Stimulated activated naive B cell treated with anti-CD40 and anti-IgM and Interleukin-4, amounts not matched to agents 10 μg/mL and 1 μg/mL and 100 μg/mL, for 72 hours (primary cell): ENCODE data around the gene TAF3.
"Not testable (repeated sequence)": the region's sequence is repeated elsewhere in the genome, so short reads cannot be mapped to it uniquely, and the experiment has no call there.

Source experiments
- ATAC-seq, 2 donors: fragments of 150-1000 bp; cut with Tn5 transposase; replicated peaks; 2 replicates each; pipeline ENCODE4 v1.10.0; 2021; ENCODE audit warnings: moderate library complexity in 1 of 2
- DNase-seq: peaks from one replicate; pipeline ENCODE4 v3.0.0; 2021
- H3K27ac Mint-ChIP-seq: one replicate; pipeline ENCODE4 v1.8.0; 2022; ENCODE audit warnings: mild to moderate bottlenecking, mixed read lengths
- H3K27me3 Mint-ChIP-seq, 2 donors: one replicate each; pipeline ENCODE4 v1.8.0; 2022; ENCODE audit warnings: mixed read lengths in 2 of 2
- H3K36me3 Mint-ChIP-seq, 2 donors: one replicate each; pipeline ENCODE4 v1.8.0; 2022; ENCODE audit warnings: mixed read lengths in 2 of 2, mild to moderate bottlenecking in 1 of 2
- H3K4me1 Mint-ChIP-seq, 2 donors: one replicate each; pipeline ENCODE4 v1.8.0; 2022; ENCODE audit warnings: mixed read lengths in 2 of 2, mild to moderate bottlenecking in 1 of 2
- H3K4me3 Mint-ChIP-seq, 2 donors: one replicate each; pipeline ENCODE4 v1.8.0; 2022; ENCODE audit warnings: mild to moderate bottlenecking in 2 of 2, mixed read lengths in 2 of 2, moderate library complexity in 1 of 2
- H3K9me3 Mint-ChIP-seq, 2 donors: one replicate each; pipeline ENCODE4 v1.8.0; 2022; ENCODE audit warnings: mixed read lengths in 2 of 2, mild to moderate bottlenecking in 1 of 2

Gene TAF3

DNA sequence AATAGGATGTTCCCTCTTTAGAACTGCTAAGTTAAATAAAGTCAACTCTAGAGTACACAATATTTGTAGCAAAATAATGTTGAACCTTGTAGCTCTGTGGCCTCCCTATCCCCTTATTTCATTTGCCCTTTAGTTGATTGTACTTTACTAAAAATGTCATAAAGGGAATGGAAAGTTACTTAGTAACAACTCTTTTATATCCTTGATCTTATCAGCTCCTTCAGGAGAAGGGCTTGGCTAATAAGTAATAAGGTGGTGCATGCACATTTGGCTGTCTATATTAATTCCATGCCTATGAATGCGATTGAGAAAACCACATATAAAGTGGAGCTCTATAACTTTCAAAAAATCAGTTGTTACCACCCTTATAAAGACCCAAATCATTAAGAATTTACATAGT lies 194.7 kb downstream of the TAF3 start:
- DNase-seq, result no peak
- H3K36me3 Mint-ChIP-seq, result peaks cover 27 to 55% of the 10 kb centered on the region in 2 donors
- no peaks in the 10 kb centered on the region for H3K27me3 Mint-ChIP-seq
- no peak overlapping the region for H3K4me3 Mint-ChIP-seq
- no peaks in the 10 kb centered on the region for H3K4me1 Mint-ChIP-seq
- H3K27ac Mint-ChIP-seq, result no peak overlapping the region
- no peaks in the 10 kb centered on the region for H3K9me3 Mint-ChIP-seq
- ATAC-seq, result no peak

DNA sequence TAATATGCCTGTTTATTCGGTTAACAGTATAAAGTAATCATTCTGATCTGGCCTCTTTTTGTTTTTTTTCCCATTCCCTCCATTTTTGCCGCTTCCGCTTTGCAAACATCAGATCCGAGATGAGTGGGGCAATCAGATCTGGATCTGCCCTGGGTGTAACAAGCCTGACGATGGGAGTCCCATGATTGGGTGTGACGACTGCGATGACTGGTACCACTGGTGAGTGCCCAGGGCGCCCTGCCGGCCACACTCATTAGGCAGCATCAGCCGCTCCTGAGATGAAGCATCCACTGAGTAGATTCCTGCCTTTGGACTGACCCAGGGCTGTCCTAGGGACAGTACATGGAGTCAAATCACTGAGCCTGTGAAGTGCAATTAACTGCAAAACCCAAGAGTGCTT lies 195.3 kb downstream of the TAF3 start:
- ATAC-seq, result no peak

DNA sequence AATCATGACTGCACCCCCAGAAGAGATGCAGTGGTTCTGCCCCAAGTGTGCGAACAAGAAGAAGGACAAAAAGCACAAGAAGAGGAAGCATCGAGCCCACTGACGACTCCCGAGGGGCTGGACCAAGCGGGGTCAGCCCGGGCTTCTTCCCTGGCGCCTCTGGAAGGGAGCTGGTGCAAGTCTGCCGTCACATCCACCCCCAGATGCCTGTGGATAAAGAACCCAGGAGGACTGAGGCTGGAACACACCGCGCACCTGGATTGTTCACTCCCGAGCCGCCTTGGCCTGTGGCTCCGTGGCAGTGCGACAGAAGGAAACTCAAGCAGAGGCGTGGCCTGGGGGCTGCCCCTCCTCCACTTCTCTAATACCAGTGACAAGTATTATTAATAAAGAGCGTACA lies 196.3 kb downstream of the TAF3 start:
- H3K9me3 Mint-ChIP-seq, result no peaks in the 10 kb centered on the region
- no peak overlapping the region for H3K27ac Mint-ChIP-seq
- H3K4me3 Mint-ChIP-seq, result no peak overlapping the region
- H3K4me1 Mint-ChIP-seq, result no peaks in the 10 kb centered on the region
- ATAC-seq, result no peak
- no peak for DNase-seq
- H3K36me3 Mint-ChIP-seq, result peaks cover 22 to 45% of the 10 kb centered on the region in 2 donors
- H3K27me3 Mint-ChIP-seq, result no peaks in the 10 kb centered on the region

More for the DNA sequence above, 195.3 kb downstream of the TAF3 start:
- Mint-ChIP-seq H3K27ac (no peak overlapping the region), H3K9me3 (no peaks in the 10 kb centered on the region), H3K4me3 (no peak overlapping the region), H3K36me3 (peaks cover 27 to 53% of the 10 kb centered on the region in 2 donors), H3K4me1 (no peaks in the 10 kb centered on the region), H3K27me3 (no peaks in the 10 kb centered on the region)
- no peak for DNase-seq

DNA sequence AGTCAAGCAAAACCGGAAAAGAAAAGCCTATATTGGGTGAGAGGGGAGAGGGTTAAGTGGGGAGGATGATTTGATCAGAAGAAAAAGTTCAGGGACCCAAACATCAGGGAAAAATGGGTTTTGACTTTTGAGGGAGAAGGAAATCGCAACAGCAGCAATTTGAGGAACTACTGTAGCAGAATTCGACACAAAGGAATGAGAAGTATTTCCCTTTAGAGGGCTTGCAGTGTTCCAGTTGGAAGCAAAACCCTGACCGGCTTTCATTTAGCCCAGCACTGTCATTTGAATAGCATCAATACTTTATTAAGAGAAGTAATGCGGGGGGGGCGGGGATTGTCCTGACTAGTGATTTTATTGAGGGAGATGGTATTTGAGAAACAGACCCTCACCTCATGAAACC lies 199.0 kb downstream of the TAF3 start:
- Mint-ChIP-seq H3K9me3 (no peaks in the 10 kb centered on the region), H3K4me3 (no peak overlapping the region), H3K36me3 (peaks cover 14 to 29% of the 10 kb centered on the region in 2 donors), H3K27me3 (peaks cover 0 to 4% of the 10 kb centered on the region in 2 donors), H3K4me1 (no peaks in the 10 kb centered on the region), H3K27ac (no peak overlapping the region)
- DNase-seq (no peak), ATAC-seq (no peak)

DNA sequence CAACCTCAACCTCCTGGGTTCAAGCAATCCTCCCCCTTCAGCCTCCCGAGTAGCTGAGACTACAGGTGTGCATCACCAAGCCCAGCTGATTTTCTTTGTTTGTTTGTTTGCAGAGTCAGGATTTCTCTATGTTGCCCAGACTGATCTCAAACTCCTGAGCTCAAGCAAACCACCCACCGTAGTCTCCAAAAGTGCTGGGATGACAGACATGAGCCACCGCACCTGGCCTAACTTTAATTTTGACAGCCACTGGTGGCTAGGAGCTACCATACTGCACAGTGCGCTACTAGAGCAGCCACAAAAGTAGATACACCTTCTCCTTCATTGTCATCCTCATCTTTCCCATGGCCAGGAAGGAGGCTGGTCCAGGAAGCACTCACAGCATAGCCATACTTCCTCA lies 205.0 kb downstream of the TAF3 start:
- H3K4me1 Mint-ChIP-seq, result peaks cover 4 to 8% of the 10 kb centered on the region in 2 donors
- H3K36me3 Mint-ChIP-seq, result no peaks in the 10 kb centered on the region
- ATAC-seq (no peak), DNase-seq (no peak)
- H3K27me3 Mint-ChIP-seq, result peaks cover 17 to 33% of the 10 kb centered on the region in 2 donors
- no peak overlapping the region for H3K27ac Mint-ChIP-seq
- H3K9me3 Mint-ChIP-seq, result no peaks in the 10 kb centered on the region
- no peak overlapping the region for H3K4me3 Mint-ChIP-seq

DNA sequence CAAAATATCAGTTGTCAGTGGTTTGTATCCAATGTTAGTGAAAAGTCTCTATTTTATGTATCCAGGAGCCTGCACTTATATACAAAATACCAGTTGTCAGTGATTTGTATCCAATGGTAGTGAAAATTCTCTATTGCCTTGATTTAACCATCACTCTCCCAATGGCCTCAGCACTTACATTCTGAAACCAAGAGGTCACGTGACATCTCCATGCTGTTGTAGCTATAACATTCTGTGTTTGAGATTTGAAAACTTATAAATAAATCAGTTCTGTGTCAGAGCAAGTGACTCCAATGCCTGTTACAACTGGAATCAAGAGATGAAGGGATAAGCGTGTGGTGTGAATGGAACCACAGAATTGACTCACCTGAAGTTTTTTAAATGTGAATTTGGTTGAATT lies 205.5 kb downstream of the TAF3 start:
- H3K36me3 Mint-ChIP-seq, result no peaks in the 10 kb centered on the region
- no peak for ATAC-seq
- H3K27me3 Mint-ChIP-seq, result peaks cover 21 to 33% of the 10 kb centered on the region in 2 donors
- H3K4me1 Mint-ChIP-seq, result peaks cover 4 to 8% of the 10 kb centered on the region in 2 donors
- no peaks in the 10 kb centered on the region for H3K9me3 Mint-ChIP-seq
- H3K4me3 Mint-ChIP-seq, result no peak overlapping the region
- DNase-seq, result no peak
- H3K27ac Mint-ChIP-seq, result no peak overlapping the region

DNA sequence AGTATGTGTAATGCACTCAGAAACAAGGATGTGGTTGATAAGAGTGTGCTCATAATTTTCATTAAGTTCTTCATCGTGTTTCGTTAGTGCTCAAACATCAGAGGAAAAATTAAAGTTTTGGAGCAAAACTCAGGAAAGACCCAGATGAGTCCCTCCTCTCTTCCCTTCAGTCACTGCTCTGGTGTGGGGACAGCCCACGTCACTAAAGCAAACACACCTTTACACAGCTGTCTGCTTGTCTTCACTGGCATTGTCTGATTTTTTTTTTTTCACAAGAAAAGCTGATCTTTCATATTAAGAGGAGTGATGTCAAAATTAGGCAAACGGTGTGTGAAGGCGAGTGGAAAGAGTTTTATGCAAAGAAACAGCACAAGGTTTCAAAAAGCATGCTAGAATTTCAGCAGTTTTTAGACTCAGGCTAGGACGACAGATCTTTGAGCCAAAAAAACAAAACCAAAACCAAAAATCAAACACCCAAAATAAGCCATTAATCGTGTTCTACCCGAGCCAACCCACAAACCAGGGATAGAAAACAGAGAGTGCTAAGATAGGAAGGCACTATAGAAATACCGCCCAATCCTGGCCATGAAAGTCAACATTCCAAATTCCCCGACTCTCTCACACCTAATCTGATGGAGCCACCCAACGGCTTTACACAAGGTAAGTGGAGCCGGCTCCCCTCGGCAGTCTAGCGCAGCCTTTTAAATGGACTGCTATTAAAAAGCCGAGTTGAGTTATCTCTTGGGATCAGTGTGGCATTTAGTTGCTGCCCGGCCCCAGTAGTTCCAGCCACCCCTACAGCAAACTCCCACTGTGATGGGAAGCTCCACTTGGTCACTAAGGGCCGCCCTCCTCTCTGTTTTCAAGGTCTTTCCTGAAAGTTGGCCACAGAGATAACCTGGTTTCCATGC lies 208.3 kb downstream of the TAF3 start:
- Mint-ChIP-seq H3K27me3 (peaks cover 30 to 48% of the 10 kb centered on the region in 2 donors), H3K9me3 (no peaks in the 10 kb centered on the region), H3K4me1 (peaks cover 4 to 8% of the 10 kb centered on the region in 2 donors), H3K27ac (no peak overlapping the region), H3K4me3 (peak overlapping the region; percentile 53 to 65), H3K36me3 (no peaks in the 10 kb centered on the region)
- no peak for ATAC-seq
- no peak for DNase-seq

DNA sequence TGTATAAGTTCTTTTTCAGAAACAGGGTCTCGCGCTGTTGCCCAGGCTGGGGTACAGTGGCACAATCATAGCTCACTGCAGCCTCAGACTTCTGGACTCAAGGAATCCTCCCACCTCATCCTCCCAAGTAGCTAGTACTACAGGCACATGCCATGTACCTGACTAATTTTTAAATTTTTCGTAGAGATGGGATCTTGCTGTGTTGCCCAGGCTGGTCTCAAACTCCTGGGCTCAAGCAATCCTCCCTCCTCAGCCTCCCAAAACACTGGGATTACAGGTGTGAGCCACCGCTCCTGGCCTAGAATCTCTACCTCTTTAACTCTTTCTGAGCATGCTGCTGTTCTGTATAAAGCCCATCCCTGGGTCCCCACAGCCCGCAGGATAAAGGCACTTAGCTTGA lies 212.9 kb downstream of the TAF3 start:
- not testable (repeated sequence) for DNase-seq, H3K4me3 Mint-ChIP-seq, ATAC-seq, H3K9me3 Mint-ChIP-seq, H3K27ac Mint-ChIP-seq, H3K36me3 Mint-ChIP-seq
- H3K4me1 Mint-ChIP-seq, result peaks cover 6 to 17% of the 10 kb centered on the region in 2 donors
- H3K27me3 Mint-ChIP-seq, result peaks cover 49 to 63% of the 10 kb centered on the region in 2 donors

DNA sequence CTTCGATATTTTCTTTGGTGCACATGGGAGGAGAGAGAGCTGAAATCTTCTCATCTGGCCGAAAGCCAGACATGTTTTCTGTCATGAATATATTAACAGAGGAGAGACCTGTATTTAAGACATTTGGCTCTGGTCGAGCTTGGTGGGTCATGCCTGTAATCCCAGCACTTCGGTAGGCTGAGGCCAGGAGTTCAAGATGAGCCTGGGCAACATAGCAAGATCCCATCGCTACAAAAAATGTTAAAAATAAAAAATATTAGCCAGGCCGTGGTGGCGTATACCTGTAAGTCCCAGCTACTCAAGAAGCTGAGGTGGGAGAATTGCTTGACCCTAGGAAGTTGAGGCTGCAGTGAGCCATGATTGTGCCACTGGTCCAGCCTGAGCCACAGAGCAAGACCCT lies 214.3 kb downstream of the TAF3 start:
- DNase-seq, result no peak
- Mint-ChIP-seq H3K27ac (no peak overlapping the region), H3K9me3 (no peaks in the 10 kb centered on the region), H3K4me1 (peaks cover 5 to 16% of the 10 kb centered on the region in 2 donors), H3K4me3 (no peak overlapping the region), H3K36me3 (peaks cover 0 to 6% of the 10 kb centered on the region in 2 donors), H3K27me3 (peaks cover 51 to 68% of the 10 kb centered on the region in 2 donors)
- no peak for ATAC-seq

DNA sequence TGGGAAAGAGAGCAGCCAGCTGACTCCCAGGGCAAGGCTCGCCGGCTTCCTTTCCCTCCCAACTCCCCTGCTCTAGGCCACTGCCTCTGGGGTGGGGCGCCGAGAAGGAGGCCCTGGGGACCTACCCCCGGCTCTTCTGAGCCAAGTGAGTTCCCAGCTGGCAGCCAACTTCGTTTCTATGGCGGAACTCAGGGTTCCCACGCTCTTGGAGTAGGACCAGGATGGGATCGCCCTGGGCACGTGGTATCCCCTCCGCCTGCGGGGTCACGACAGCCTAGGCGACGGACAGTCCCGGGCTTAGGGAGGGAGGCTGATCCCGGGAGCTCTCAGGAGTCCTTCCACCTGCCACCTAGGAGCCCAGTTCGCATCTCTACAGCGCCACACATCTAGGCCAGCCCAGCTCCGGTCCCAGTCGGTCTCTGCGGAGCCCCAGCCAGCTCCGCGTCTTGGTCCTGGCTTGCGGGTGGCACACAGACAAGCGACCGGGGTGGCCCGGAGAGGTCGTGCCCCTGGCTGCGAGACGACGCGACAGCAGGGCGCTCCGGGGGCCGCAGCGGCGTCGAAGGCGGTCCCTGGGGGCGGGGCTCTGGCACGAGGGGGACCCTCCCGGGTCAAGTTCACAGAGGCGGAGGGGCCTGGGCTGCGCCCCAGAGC lies 215.6 kb downstream of the TAF3 start:
- peak overlapping the region in 1 of 2 donors; percentile 13 for H3K4me3 Mint-ChIP-seq
- peak overlapping the region; percentile 31 for H3K27ac Mint-ChIP-seq
- H3K27me3 Mint-ChIP-seq, result peaks cover 60 to 82% of the 10 kb centered on the region in 2 donors
- DNase-seq (no peak), ATAC-seq (no peak)
- peaks cover 0 to 6% of the 10 kb centered on the region in 2 donors for H3K9me3 Mint-ChIP-seq
- peaks cover 5 to 14% of the 10 kb centered on the region in 2 donors for H3K36me3 Mint-ChIP-seq
- peaks cover 6 to 17% of the 10 kb centered on the region in 2 donors for H3K4me1 Mint-ChIP-seq

DNA sequence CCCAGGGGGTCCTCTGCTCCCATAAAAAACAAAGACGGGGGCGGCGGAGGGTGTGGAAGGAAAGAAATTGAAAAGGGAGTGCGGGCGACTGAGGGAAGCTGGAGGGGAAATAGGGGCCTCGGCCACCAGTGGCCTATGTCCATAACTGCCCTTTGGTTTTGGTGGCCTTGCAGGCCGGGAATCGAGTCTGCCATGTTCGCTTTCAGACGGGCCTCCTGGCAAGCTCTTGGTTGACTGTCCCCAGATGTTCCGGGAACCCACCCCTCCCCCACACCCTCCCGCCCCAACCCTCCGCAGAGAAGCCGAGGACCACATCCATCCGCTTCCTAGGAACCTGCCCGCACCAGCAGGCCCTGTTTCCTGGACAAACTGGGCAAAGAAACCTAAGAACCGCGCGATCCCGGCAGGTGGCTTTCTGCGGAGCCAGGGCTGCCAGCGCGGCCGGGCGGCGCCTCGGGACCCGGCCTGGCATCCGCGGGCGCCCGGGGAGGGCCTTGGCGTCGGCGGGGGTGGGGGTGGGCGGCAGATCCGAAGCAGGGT lies 216.2 kb downstream of the TAF3 start:
- H3K9me3 Mint-ChIP-seq, result peaks cover 3 to 10% of the 10 kb centered on the region in 2 donors
- peaks cover 9 to 17% of the 10 kb centered on the region in 2 donors for H3K4me1 Mint-ChIP-seq
- DNase-seq, result no peak
- peak overlapping the region; percentile 6 to 13 for H3K4me3 Mint-ChIP-seq
- no peak overlapping the region for H3K27ac Mint-ChIP-seq
- H3K36me3 Mint-ChIP-seq, result peaks cover 8 to 18% of the 10 kb centered on the region in 2 donors
- no peak for ATAC-seq
- peaks cover 66 to 88% of the 10 kb centered on the region in 2 donors for H3K27me3 Mint-ChIP-seq

DNA sequence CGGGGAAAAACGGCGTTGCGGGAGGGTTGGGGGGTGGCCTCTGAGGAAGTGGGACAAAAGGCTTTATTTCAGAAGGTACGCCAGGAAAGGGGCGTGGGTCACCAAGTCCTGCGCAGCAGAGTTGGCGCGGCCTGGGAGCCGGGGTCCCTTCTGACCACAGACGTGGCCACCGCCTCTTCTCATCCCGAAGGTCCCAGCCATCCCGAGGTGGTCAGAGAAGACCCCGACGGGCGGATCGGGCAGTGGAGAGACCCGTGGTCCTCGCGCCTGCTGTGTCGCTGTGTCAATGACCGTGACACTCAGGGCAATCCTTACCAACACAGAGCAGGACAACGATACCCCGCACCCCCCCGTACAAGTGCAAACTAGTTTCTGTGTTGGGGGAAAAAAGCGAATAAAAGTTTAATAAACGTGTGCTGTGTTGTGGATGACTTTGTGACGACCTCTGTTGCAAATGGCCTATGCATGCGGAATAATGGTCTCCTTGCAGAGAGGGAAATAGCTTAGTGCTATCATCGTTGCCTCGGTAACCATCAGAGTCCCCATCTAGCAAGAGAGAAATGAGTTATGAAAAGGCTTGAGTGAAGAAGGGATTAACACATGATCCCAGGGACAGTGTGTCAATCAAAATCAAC lies 216.8 kb downstream of the TAF3 start:
- H3K27me3 Mint-ChIP-seq, result peaks cover 71 to 86% of the 10 kb centered on the region in 2 donors
- DNase-seq, result no peak
- H3K27ac Mint-ChIP-seq, result peak overlapping the region; percentile 82
- peaks cover 10 to 17% of the 10 kb centered on the region in 2 donors for H3K4me1 Mint-ChIP-seq
- ATAC-seq, result no peak
- H3K9me3 Mint-ChIP-seq, result peaks cover 3 to 10% of the 10 kb centered on the region in 2 donors
- peaks cover 8 to 18% of the 10 kb centered on the region in 2 donors for H3K36me3 Mint-ChIP-seq
- peak overlapping the region in 1 of 2 donors; percentile 31 for H3K4me3 Mint-ChIP-seq

DNA sequence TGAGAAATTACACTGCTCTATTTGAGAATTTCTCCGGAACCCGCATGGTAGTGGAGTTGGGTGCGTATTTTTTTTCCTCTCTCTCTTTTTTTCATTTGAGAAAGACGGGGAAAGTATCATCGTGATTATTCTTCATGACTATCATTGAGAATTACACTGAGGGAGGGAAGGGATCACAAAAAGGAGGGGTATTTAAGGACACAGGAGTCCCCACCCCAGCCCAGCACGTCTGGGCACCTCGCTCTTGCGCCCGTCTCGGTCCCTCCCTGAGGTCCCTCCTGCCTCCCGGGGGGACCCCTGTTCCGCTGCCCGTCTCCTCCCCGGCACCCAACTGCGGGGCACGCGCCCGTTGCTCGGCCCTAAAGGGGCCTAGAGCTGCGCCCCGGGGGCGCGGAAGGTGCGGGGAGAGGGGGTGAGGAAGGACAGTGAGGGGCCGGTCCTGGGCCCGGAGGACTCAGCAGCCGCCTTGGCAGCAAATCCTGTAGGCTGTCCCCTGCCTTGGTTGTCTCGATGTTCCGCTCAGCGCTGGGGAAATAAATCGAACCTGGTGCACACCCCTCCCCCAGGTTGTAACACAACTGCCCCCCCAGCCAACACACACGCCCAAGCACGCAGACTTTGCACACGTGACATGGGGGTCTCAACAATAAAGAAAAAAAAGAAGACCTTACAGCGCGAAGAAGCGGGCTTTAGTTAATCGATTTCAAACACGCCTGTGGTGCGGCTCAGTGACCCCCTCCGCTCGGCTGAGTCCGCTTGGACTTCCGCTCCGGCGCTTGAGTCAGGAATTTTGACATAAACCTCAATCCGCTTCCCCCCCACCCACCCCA lies 217.6 kb downstream of the TAF3 start:
- peaks cover 8 to 18% of the 10 kb centered on the region in 2 donors for H3K36me3 Mint-ChIP-seq
- peaks cover 67 to 81% of the 10 kb centered on the region in 2 donors for H3K27me3 Mint-ChIP-seq
- peak overlapping the region in 1 of 2 donors; percentile 31 for H3K4me3 Mint-ChIP-seq
- DNase-seq, result no peak
- peaks cover 10 to 17% of the 10 kb centered on the region in 2 donors for H3K4me1 Mint-ChIP-seq
- peaks cover 3 to 10% of the 10 kb centered on the region in 2 donors for H3K9me3 Mint-ChIP-seq
- ATAC-seq, result no peak
- peak overlapping the region; percentile 82 for H3K27ac Mint-ChIP-seq
